Activated CD8-positive, alpha-beta memory T cell treated with anti-CD3 and anti-CD28 coated beads, Interleukin-2, amount 50 U/mL, for 48 hours (primary cell): Measurements from ENCODE around the gene KRT4.

Experiments
- DNase-seq: peaks from one replicate; pipeline ENCODE4 v3.0.0-alpha.2; 2020

KRT4 gene

GRCh38 chr12:52790427-52791270, 23.3 kb downstream of the KRT4 start:
- DNase-seq = no peak

- no peak for DNase-seq
Observed at GRCh38 chr12:52789637-52790426, 24.1 kb downstream of the KRT4 start.

GRCh38 chr12:52788876-52789636, 24.9 kb downstream of the KRT4 start:
- no peak for DNase-seq

GRCh38 chr12:52788192-52788875, 25.6 kb downstream of the KRT4 start:
- no peak for DNase-seq

- DNase-seq = no peak
Observed at GRCh38 chr12:52787324-52788191, 26.4 kb downstream of the KRT4 start.

GRCh38 chr12:52784909-52785308, 29.0 kb downstream of the KRT4 start:
- DNase-seq = no peak

- no peak for DNase-seq
Observed at GRCh38 chr12:52783563-52784316, 30.2 kb downstream of the KRT4 start.

GRCh38 chr12:52782502-52782901, 31.4 kb downstream of the KRT4 start:
- DNase-seq = no peak

GRCh38 chr12:52781399-52782082, 32.4 kb downstream of the KRT4 start:
- DNase-seq = no peak

- DNase-seq = no peak
Observed at GRCh38 chr12:52779914-52780313, 34.0 kb downstream of the KRT4 start.

- no peak for DNase-seq
Observed at GRCh38 chr12:52778833-52779232, 35.1 kb downstream of the KRT4 start.

GRCh38 chr12:52777566-52777965, 36.4 kb downstream of the KRT4 start:
- DNase-seq = no peak

GRCh38 chr12:52776913-52777395, 37.0 kb downstream of the KRT4 start, which contains the start of gene KRT76:
TSS of gene KRT76 (minus strand) at chr12:52777345. CDS start at chr12:52777291, 54 bp downstream.
- DNase-seq = no peak

GRCh38 chr12:52776435-52776834, 37.5 kb downstream of the KRT4 start:
- no peak for DNase-seq

- DNase-seq = no peak
Observed at GRCh38 chr12:52774629-52775250, 39.2 kb downstream of the KRT4 start.

- DNase-seq = no peak
Observed at GRCh38 chr12:52772772-52773171, 41.1 kb downstream of the KRT4 start.

- DNase-seq = peak; percentile 10
Observed at GRCh38 chr12:52772188-52772587, 41.7 kb downstream of the KRT4 start.

GRCh38 chr12:52771505-52771904, 42.4 kb downstream of the KRT4 start:
- no peak for DNase-seq

- DNase-seq = no peak
Observed at GRCh38 chr12:52771088-52771487, 42.8 kb downstream of the KRT4 start.

- no peak for DNase-seq
Observed at GRCh38 chr12:52769946-52770345, 44.0 kb downstream of the KRT4 start.
